DOHH2 (cell line): ENCODE measurements around the gene XRCC1.

Experiments
- H3F3A ChIP-seq: fragments of 200-600 bp; sonication (generic), shearing (Covaris generic); 2 replicates; pipeline ENCODE4 v1.6.0; 2016; ENCODE audit warnings: antibody characterized with exemption, mild to moderate bottlenecking; ENCODE audit not compliant: control insufficient read depth, insufficient read depth
- H3K27ac ChIP-seq: fragments of 200-600 bp; sonication (generic); 2 replicates; pipeline ENCODE4 v1.5.1; 2014; ENCODE audit warnings: low read depth, mild to moderate bottlenecking, low read length, moderate library complexity
- H3K27me3 ChIP-seq: fragments of 200-600 bp; sonication (generic); 2 replicates; pipeline ENCODE4 v1.6.1; 2014; ENCODE audit warnings: mild to moderate bottlenecking, low read length, mixed read lengths; ENCODE audit not compliant: control insufficient read depth
- H3K36me3 ChIP-seq: fragments of 200-600 bp; sonication (generic); 2 replicates; pipeline ENCODE4 v1.6.1; 2014; ENCODE audit warnings: mild to moderate bottlenecking, low read length, moderate library complexity, mixed read lengths; ENCODE audit not compliant: control insufficient read depth
- H3K4me1 ChIP-seq: fragments of 200-600 bp; sonication (generic); 2 replicates; pipeline ENCODE4 v1.6.1; 2014; ENCODE audit warnings: mild to moderate bottlenecking, low read length, mixed read lengths; ENCODE audit not compliant: control insufficient read depth
- H3K4me2 ChIP-seq: fragments of 200-600 bp; sonication (generic); 2 replicates; pipeline ENCODE4 v1.6.0; 2014; ENCODE audit warnings: mild to moderate bottlenecking, low read length, moderate library complexity
- H3K4me3 ChIP-seq: fragments of 200-600 bp; sonication (generic); 2 replicates; pipeline ENCODE4 v1.5.1; 2014; ENCODE audit warnings: mild to moderate bottlenecking, low read length, mixed read lengths
- H3K79me2 ChIP-seq: fragments of 200-600 bp; sonication (generic); 2 replicates; pipeline ENCODE4 v1.6.1; 2014; ENCODE audit warnings: mild to moderate bottlenecking, low read length, mixed read lengths; ENCODE audit not compliant: control insufficient read depth
- H3K9me2 ChIP-seq: fragments of 200-600 bp; sonication (generic); replicated peaks from 2 replicates; pipeline ENCODE4 v1.6.1; 2014; ENCODE audit warnings: mild to moderate bottlenecking, low read length, mixed read lengths; ENCODE audit not compliant: control insufficient read depth
- H3K9me3 ChIP-seq: fragments of 200-600 bp; sonication (generic); 2 replicates; pipeline ENCODE4 v1.6.1; 2014; ENCODE audit warnings: antibody characterized with exemption, low read length, mixed read lengths; ENCODE audit not compliant: control insufficient read depth, insufficient read depth
- H4K20me1 ChIP-seq: fragments of 200-600 bp; sonication (generic); 2 replicates; pipeline ENCODE4 v1.6.0; 2014; ENCODE audit warnings: low read depth, mild to moderate bottlenecking, antibody characterized with exemption, low read length, moderate library complexity; ENCODE audit not compliant: control insufficient read depth, insufficient read depth
- CTCF ChIP-seq: fragments of 200-600 bp; sonication (generic); IDR thresholded peaks from one replicate; pipeline ENCODE4 v1.5.1; 2014; ENCODE audit warnings: antibody characterized with exemption, mild to moderate bottlenecking, low read depth, low read length; ENCODE audit not compliant: poor library complexity, severe bottlenecking
- EZH2phosphoT487 ChIP-seq: fragments of 200-600 bp; sonication (generic); IDR thresholded peaks from 2 replicates; pipeline ENCODE4 v1.6.1; 2017; ENCODE audit warnings: borderline replicate concordance, mild to moderate bottlenecking, antibody characterized with exemption, low read length, moderate library complexity, mixed read lengths

XRCC1 gene

GRCh38 chr19:43534816-43535761 lies 40.2 kb downstream of the XRCC1 start:
- Histone ChIP-seq H3K27ac (no peak overlapping the region), H3F3A (peaks cover 12% of the 10 kb centered on the region), H3K4me3 (no peak overlapping the region), H3K4me2 (no peak overlapping the region), H3K9me3 (no peaks in the 10 kb centered on the region), H3K36me3 (peaks cover 15% of the 10 kb centered on the region), H3K9me2 (no peaks in the 10 kb centered on the region), H3K79me2 (no peaks in the 10 kb centered on the region), H3K4me1 (peaks cover 23% of the 10 kb centered on the region), H3K27me3 (no peaks in the 10 kb centered on the region), H4K20me1 (no peaks in the 10 kb centered on the region)
- TF ChIP-seq CTCF (peak; percentile 43), EZH2phosphoT487 (no peak)

DNA sequence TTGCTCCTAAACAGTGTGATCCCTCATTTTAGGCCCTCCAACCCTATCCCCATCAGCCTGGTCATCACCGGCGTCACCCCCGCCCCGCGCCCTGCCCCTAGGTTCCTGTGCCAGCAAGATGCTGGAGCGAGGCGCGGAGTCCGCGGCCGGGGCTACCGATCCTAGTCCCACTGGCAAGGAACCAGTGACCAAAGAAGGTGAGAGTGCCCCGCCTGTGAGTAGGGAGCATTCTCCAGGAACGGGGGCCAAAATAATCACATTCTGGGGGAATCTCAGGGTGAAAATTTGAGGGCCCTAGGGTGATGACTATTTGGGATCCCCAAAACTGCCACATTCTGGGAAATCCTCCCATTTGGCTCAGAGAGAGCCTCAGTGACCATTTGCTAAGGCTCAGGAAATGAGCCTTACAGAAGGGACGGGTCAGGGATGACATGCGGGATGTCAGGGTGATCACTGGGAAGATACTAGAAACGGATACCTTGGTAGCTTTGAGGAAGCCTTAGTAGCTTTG lies 41.0 kb downstream of the XRCC1 start:
- TF ChIP-seq EZH2phosphoT487 = no peak
- no peak for TF ChIP-seq CTCF
- Histone ChIP-seq H4K20me1 (no peaks in the 10 kb centered on the region), H3K4me1 (peaks cover 23% of the 10 kb centered on the region), H3K9me3 (no peaks in the 10 kb centered on the region), H3K4me3 (peak overlapping the region; percentile 50), H3K9me2 (no peaks in the 10 kb centered on the region), H3K36me3 (peaks cover 12% of the 10 kb centered on the region), H3K27me3 (no peaks in the 10 kb centered on the region), H3F3A (peaks cover 12% of the 10 kb centered on the region), H3K27ac (no peak overlapping the region), H3K79me2 (no peaks in the 10 kb centered on the region), H3K4me2 (peak overlapping the region; percentile 56)

GRCh38 chr19:43533546-43534304 lies 41.6 kb downstream of the XRCC1 start:
- Histone ChIP-seq H3K4me3 (peak overlapping the region; percentile 83), H3K9me3 (no peaks in the 10 kb centered on the region), H3K27ac (peak overlapping the region; percentile 79), H3K4me1 (peaks cover 23% of the 10 kb centered on the region), H4K20me1 (no peaks in the 10 kb centered on the region), H3K79me2 (no peaks in the 10 kb centered on the region), H3K9me2 (no peaks in the 10 kb centered on the region), H3K4me2 (peak overlapping the region; percentile 94), H3F3A (peaks cover 12% of the 10 kb centered on the region), H3K36me3 (peaks cover 6% of the 10 kb centered on the region), H3K27me3 (no peaks in the 10 kb centered on the region)
- TF ChIP-seq CTCF = no peak
- no peak for TF ChIP-seq EZH2phosphoT487
